Renal pelvis (tissue), 4 donors: Measurements from ENCODE around the gene DAGLB. TPM values are rescaled to one million over a fixed set of nuclear protein-coding genes. Genes with fewer than 3 reads are reported as not detected.
"Not testable (repeated sequence)": the region's sequence is repeated elsewhere in the genome, so short reads cannot be mapped to it uniquely, and the experiment has no call there.

Experiments
- DNase-seq: peaks from one replicate; pipeline ENCODE4 v3.0.0-alpha.2; 2013
- polyA plus RNA-seq, 3 donors: library from polyadenylated mRNA; unstranded; fragments of 120-200 nt; gene quantifications; one replicate each; pipeline ENCODE4 v1.2.1, GENCODE V29; 2013; ENCODE audit not compliant: insufficient read length in 3 of 3

The DAGLB gene
- polyA plus RNA-seq, 3 donors, result 17.5 to 20.5 (median 20.2) TPM

DNA sequence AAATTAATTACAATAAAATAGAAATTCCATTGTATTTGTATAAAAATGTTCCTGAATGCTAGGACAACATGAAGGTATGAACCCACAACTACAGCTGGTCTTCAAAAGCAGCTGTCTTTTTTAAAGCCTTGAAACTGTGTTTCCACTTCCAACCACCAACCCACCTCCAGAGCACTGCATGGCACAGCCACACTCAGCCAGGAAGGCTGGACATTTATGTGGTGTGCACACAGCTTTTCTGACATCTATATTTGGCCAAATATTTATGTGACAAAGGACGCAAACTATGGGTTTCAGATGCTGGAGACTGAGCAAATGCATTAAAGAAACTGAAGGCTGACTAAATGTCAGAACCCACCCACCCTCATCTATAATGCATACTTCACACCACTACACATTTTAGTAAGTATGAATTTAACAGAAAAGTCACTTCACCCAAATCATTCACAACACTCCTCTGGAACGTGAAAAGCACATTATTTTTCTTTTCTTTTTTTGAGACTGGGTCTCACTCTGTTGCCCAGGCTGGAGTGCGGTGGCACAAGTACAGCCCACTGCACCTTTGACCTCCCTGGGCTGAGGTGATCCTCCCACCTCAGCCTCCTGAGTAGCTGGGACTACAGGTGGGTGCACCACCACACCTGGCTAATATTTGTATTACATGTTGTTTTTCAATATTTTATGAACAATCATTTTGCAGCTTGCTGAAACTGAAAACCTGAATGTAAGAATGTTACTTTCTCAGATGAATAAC is 27.9 kb upstream of the DAGLB start:
- DNase-seq, result no peak

DNA sequence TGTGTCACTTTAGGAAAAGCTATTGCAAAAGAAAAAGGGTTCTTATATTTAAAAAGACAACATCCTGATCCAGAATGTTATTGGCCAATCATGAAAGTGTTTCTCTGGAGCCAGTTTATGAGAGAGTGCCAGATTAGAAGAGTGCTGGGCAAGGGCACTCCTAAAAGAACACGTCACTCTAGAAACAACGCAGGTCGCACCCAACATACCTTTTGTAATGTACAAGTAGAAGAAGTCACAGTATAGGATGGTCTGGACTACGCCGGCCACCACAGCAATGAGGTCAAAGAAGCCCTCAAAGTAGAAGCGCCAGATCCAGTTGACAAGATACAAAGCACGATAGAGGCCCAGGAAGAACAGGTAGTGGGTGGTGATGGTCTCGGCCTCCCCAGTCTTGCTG is 18.1 kb upstream of the DAGLB start:
- DNase-seq, result no peak

- not testable (repeated sequence) for DNase-seq
These were observed 15.9 kb upstream of the DAGLB start for GRCh38 chr7:6463609-6464008.

DNA sequence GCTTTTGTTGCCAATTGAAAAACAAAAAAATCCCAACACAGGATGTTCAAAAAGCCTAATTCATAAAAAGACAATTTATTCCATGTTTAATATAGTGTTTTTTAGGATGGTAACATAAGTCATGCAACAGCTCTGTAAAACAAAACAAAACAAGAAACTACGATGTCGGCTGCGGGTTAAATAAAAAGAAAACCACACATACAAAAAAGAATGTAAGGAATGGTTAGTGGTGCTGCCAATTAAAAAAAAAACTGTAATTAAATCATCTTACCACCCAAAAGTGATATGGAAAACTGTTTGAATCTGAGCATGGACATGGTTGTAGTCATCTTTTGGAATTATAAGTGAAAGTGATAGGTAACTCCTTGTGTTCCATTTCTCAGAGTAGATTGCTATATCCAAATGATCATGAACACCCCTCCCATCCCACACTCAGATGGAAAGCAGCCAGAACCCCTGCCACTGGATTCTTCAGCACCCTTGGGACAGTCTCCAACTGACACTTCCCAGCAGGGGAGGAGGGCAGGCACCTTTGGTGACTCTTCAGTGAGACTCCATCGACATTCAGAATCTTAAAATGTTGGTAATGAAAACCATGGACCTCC is 14.3 kb upstream of the DAGLB start:
- DNase-seq, result no peak

DNA sequence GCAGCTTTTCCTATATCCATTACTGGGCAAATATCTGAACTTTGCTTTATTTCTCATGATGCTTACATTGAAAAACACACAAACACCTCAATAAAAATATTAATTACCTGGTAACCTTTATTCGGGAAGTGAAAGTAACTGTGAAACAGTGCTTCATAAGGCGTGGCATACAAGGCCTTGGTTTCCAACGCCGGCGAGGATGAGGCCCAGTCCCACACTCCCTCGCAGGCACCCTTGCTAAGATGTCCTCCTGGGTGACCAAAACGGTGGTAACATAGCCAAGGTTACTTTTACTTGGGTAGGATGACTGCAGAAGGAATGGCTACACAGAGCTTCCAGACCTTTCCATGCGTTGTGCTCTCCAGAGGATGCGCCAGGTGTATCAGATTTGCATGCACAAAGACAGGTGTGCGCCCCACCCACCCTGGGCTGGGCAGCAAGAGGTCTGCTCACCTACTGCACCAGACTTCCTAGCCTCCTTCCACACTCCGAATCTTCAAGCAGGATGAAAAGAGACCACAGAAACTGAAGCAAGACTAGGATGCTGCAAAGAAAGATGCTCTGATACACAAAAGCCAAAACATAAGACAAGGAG is 13.3 kb upstream of the DAGLB start:
- DNase-seq, result no peak

DNA sequence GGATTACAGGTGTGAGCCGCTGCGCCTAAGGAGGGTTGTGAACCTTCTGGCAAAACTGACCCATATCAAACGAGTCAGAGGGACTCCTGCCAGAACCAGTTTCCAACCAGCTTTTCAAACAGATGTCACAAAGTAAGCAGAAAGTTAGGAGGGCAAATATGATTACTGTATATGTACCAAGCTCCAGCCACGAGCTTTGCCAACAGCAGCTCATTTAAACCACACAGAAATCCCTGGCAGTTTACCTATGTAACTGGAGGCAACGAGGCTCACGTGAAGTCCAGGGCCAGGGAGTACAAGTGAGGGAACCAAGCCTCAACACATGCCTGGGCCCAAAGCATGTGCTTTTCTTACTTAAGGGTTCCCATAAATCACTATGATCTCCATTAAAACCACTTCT is 12.5 kb upstream of the DAGLB start:
- DNase-seq, result no peak

- not testable (repeated sequence) for DNase-seq
These were observed 10.9 kb upstream of the DAGLB start for GRCh38 chr7:6458676-6459075.

- no peak for DNase-seq
These were observed 6.0 kb upstream of the DAGLB start for GRCh38 chr7:6453734-6454133.

- DNase-seq, result no peak
These were observed 3.5 kb upstream of the DAGLB start for GRCh38 chr7:6451224-6451705.

DNA sequence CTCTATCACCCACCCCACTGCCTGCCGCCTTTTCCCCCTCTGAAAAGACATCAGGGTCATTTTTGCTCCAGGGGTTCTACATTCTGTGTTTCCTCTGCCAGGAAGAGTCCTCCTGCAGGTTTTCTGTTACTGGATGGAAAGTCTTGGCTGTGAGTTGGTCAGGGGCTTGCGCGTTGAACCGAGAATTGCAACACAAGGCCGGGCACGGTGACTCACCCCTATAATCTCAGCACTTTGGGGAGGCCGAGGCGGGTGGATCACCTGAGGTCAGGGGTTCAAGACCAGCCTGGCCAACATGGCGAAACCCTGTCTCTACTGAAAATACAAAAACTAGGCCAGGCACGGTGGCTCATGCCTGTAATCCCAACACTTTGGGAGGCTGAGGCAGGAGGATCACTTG is 2.8 kb upstream of the DAGLB start:
- not testable (repeated sequence) for DNase-seq

- DNase-seq, result not testable (repeated sequence)
These were observed 2.1 kb upstream of the DAGLB start for GRCh38 chr7:6449884-6450283.

- no peak for DNase-seq
These were observed 1.3 kb upstream of the DAGLB start for GRCh38 chr7:6448943-6449543.

DNA sequence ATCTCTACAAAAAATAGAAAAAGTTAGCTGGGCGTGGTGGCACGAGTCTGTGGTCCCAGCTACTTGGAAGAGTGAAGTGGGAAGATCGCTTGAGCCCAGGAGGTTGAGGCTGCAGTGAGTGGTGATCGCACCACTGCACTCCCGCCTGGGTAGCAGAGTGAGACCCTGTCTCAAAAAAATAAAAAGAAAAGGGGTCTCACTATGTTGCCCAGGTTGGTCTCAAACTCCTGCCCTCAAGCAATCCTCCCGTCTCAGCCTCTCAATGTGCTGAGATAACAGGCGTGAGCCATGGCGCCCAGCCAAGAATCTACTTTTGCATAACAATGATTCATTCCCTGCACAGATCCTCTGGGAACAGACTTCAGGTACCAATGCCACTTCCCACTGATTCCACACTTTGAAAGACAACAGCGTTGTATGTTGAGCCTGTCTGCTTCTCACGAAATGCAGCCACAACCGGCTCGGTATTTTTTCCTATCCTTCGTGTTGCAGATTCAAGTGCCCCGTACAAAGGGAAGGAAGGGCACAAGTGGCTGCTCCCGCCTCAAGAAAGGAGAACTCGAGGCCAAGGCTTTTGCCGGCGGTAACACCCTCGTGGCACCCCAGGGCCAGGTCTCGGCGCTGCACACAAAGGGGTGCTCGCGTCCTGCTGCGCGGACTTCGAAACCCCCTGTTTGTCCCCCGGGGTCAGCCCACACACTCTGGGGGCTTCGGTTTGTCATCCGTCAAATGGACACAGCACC is 745 bp downstream of the DAGLB start:
- DNase-seq, result peak; percentile 59

- no peak for DNase-seq
These were observed 3.1 kb downstream of the DAGLB start for GRCh38 chr7:6444516-6445269.

GRCh38 chr7:6443372-6443941 is 4.3 kb downstream of the DAGLB start:
- DNase-seq, result no peak

GRCh38 chr7:6442114-6442513 is 5.6 kb downstream of the DAGLB start:
- no peak for DNase-seq

DNA sequence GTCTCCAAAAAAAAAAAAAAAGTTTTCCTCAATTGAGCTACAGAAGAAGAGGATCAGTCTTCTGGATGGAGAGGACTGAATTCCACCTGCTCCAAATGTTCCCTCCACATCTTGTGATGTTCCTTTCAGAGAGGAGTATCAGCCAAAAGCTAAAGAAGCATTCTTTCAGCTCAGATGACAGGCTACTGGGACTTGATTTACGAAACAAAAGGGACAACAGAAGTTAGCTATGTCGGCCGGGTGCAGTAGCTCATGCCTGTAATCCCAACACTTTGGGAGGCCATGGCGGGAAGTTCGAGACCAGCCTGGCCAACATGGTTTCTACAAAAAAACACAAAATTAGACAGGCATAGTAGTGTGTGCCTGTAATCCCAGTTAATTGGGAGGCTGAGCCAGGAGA is 7.4 kb downstream of the DAGLB start:
- no peak for DNase-seq

DNA sequence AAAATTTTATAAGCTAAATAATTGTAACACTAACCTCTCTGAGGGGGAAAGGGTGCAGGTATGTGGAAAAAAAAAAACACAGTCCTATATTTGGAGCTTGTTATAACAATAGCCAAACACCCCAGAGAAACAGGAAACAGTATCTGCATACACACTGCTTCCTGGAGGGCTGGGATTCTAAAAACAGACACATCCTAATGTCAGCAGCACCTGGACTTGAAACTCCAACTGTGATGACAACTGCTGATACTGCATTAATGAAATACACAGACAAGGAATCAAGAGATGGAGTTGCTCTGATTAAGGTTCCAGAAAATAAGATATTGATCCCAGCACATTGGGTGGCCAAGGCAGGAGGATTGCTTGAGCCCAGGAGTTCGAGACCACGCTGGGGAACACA is 9.3 kb downstream of the DAGLB start:
- DNase-seq, result no peak

GRCh38 chr7:6437251-6437650 is 10.5 kb downstream of the DAGLB start:
- DNase-seq, result no peak

- no peak for DNase-seq
These were observed 11.4 kb downstream of the DAGLB start for GRCh38 chr7:6436385-6436685.
